OCI-LY7 (cell line): ENCODE results near the gene PRKG1.

Experiments used
- CTCF ChIP-seq: fragments of 200-600 bp; sonication (generic); conservative IDR thresholded peaks from 2 replicates; pipeline ENCODE4 v1.5.1; 2014; ENCODE audit warnings: mild to moderate bottlenecking, antibody characterized with exemption, low read length, moderate library complexity, mixed read lengths
- EZH2phosphoT487 ChIP-seq: fragments of 200-600 bp; sonication (generic); IDR thresholded peaks from 2 replicates; pipeline ENCODE4 v1.6.1; 2018; ENCODE audit warnings: low read depth, borderline replicate concordance, mild to moderate bottlenecking, mixed run types, antibody characterized with exemption, low read length, moderate library complexity, mixed read lengths

- TF ChIP-seq CTCF (no peak), EZH2phosphoT487 (no peak)
These were observed 911.0 kb downstream of the PRKG1 start for GRCh38 chr10:51985336-51985735.
